Effector CD4-positive, alpha-beta T cell (primary cell): ENCODE results near the gene ECHS1.

Experiments used
- DNase-seq: peaks from one replicate; pipeline ENCODE4 v3.0.0-alpha.2; 2020

Gene ECHS1

DNA sequence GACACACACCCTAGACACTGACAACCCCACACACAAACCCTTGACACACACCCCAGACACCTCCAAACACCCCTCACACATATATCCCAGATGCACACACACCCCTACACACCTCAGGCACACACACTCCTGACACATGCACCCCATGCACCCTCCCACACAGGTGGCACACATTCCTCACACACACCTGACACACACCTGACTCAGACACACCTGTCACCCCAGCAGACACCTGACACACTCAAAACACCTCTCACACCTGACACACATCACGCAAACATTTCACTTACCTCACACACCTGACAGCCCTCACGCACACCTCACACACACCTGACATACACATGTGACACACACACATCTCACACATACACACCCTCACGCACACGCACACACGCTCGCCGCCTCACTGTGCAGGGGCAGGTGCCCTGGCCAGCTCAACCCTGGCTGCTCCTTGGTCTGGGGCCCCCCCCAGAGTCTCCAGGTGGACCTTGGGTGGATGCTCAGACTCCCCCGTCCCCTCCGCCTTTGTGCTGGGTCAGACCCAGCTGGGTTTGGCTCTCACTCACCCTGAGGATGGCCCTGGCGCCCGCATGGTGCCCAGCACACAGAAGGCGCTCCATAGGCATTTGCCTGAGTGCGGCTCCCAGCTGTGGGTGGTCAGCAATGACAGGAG, 33.3 kb downstream of the ECHS1 start:
- no peak for DNase-seq

DNA sequence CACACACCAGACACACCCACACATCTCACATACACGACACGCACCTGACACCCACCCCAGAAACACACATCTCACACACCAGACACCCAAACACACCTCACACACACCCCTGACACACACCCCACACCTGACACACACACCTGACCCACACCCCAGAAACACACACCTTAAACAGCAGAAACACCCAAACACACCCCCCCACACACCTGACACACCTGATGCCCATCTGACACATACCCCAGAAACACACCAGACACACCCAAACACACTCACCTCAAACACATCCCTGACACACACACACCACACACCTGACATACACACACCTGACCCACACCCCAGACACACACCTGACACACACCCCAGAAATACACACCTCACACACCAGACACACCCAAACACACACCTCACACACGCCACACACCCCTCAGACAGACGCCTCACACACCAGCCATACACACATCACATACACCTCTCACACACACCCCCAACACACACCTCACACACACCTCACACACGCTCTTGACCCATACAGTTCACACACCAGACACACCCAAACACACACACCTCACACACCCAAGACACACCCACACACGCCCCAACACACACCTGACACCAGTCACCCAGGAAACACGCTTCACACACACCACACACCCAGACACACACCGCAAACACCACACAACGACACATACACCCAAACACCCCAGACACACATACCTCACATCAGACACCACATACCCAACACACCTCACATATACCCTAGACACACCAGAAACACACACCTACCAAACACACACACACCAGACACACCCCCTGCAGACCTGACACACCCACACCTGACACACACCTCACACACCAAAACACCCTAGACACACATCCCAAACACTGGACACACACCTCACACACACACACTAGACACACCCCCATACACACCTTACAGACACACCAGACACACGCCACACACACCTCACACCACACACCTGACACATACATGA, 34.8 kb downstream of the ECHS1 start:
- no peak for DNase-seq

DNA sequence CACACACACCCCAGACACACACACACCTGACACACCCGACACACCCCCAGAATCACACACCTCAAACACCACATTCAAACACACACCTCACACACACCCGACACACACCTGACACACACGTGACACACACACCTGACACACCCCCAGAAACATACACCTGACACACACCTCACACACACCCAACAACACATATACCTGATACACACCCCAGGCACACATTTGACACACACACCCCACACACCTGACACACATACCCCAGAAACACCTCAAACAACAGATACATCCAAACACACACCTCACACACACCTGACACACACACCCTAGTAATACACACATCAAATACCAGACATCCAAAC, 35.8 kb downstream of the ECHS1 start:
- DNase-seq = no peak

DNA sequence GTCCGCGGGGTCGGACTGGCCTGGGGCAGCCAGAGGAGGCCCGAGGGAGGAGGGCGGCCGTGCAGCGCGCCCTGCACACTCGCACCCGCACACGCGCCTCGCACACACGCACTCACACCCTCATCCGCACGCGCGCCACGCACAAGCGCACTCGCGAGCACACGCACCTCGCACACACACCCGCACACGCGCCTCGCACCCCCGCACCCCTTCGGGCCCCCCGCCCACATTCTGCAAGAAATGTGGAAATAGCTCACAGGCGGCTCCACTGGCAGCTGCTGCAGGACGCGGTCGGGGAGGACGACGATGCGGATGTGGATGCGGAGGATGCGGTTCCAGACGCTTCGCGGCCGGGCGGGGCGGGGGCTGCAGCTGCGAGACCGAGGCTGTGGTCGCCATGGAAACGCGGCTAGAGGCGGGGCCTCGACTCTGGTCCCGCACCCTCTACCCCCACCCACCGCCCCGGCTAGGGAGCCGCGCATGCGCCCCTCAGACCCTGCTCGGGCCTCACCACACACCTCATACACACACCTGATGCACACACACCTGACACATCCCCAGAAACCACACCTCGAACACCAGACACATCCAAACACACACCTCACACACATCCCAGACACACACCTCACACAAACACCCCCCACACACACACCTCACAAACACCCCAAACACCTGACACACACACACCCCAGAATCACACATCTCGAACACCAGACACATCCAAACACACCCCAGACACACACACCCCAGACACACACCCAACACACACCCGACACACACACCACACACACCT, 36.4 kb downstream of the ECHS1 start, which contains the start of gene CALY:
Gene CALY, minus strand, starts transcription at position 320 of the 793 bp plus-strand sequence. CDS start 7,907 bp downstream, outside the sequence.
- peak; percentile 87 for DNase-seq

DNA sequence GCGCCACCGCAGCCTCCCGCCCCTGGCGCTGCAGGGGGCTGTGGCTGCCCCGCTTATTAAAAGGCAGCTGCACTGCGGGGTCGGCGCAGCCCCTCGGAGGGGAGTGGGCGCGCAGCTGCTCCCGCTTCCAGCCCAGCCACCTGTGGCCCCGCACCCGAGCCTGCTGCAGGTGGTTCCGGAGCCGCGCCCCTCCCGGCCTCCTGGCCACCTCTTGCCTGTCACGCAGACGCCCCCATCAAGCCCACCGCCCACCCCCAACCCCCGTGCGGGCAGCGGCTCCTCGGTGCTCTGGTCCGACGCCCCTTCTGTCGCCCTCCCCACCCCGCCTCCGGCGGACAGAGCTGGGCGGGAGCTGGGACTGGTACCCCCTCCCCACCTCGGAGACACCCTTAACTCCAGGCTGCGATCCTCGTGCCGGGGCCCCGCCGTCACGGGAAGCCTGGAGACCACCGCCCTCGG, 37.0 kb downstream of the ECHS1 start:
- no peak for DNase-seq

DNA sequence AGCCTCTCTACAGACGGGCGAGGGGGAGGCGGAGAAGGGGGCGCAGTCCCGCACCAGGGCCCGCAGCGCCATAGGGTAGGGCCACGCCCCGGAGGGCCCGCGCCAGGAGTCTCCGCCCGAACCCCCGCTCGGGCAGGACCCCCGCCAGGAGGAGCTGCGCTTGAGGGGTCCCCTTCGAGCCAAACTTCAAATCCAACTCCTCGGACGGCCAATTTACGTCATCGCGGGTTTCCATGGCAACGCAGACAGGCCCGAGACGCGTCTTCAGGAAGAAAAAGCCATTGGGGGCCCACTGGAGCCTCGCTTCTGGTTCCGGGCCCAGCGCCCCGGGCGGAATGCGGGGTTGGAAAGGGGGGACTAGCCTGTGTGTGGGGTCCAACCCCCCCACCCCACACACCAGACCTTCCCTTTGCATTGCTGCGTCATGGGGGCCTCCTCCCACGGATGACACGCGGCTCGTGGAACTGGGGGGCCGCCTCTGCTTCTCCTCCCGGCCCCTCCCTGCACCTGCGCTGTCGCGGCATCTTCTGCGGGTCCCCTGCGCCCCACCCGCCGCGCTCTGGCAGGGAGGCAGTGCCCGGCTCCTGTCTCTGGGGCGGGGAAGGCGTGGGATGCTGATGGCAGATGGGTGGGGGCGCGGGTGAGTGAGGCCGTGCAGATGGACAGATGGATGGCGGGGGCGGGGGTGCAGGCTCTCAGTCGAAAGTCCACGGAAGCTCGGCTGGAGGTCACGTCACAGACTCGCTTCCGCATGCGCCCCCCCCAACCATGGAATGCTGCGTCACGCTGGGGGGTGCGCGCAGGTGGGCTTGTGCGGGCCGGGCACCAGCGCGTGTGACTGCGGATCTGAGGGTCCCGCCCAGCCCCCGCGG, 37.7 kb downstream of the ECHS1 start:
- DNase-seq = peak; percentile 90

DNA sequence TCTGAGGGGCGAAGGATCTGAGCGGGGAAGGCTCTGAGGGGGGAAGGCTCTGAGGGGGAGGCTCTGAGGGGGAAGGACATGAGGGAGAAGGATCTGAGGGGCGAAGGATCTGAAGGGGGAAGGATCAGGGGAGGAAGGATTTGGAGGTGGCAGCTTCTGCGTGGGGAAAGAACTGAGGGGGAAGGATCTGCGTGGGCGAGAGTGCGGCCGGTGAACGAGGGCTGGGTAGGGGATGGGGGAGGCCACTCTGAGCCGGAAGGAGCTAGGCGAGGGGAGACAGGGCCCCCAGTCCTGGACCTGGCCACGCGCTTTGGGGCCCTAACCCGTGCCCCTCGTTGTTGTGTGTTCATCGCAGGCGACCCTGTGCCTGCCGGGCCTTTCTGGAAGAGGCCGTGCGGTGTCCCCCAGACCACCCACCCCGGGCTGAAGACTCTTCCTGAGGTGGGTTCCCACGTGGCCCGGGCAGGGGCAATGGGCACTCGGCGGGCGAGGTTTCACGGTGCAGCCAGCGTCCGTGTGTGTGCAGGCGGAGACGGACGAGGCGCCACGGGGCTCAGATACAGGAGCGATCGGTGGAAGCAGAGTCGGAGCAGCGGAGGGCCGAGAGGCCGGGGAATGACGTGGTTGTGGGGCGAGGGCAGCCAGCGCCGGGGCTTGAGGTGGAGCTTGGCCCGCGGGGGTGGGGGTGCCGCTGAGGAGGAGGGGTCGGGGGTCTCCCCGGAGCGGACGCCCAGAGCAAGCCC, 38.5 kb downstream of the ECHS1 start:
- DNase-seq = no peak

DNA sequence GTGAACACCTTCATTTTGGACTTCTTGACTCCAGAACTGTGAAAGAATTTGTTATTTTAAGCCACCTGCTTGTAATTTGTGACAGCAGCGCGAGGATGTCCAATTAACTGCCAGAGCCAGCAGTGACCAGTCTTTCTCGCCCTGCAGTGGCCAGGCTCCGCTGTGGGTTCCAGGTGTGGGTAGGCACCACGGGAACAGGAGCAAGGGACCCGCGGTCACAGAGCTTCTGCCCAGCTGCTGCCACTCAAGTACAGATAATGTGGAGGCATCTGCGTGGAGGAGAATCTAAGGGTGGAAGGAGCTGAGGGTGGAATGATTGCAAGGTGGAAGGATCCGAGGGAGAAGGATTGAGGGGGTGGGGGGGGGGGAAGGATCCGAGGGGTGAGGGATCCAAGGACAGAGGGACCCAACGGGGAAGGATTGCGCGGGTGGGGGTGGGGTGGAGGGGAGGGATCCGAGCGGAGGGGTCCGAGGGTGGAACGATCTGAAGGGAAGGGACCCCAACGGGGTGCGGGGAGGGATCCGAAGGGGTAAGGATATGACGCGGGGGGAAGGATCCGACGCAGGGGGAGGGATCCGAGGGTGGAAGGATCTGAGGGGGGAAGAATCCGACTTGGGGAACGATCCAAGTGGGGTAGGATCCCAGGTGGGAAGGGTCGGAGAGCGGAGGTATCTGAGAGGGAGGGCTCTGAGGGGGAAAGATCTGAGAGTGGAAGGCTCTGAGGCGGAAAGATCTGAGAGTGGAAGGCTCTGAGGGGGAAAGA, 40.0 kb downstream of the ECHS1 start:
- no peak for DNase-seq

DNA sequence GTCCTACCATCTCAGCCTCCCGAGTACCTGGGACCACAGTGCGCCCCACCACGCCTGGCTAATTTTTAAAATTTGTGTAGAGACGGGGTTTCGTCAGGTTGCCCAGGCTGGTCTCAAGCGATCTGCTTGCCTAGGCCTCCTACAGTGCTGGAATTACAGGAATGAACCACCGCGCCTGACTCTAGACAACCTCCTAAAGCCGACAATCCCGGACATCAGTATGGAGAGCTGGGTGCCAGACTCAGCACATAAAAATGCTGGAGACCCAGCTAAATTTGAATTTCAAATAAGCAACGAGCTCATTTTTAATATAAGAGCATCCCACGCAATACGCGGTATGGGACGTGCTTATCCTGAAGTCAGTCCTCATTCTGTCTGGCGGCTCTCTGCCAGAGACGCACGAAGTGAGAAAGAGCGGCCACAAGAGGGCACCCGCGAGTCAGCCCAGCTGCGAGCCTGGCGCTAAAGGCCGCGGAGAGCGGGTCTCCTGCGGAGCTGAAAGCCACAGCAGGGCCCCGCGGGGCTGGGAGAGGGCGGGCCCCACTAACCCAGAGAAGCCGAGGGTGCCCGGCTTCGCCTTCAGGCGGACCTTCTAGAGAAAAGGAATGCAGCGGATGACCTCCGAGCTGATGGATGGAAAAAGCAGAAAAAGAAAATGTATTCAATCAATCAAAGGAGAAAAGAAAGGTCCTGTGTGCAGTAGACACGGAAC, 43.5 kb downstream of the ECHS1 start:
- peak; percentile 86 for DNase-seq

DNA sequence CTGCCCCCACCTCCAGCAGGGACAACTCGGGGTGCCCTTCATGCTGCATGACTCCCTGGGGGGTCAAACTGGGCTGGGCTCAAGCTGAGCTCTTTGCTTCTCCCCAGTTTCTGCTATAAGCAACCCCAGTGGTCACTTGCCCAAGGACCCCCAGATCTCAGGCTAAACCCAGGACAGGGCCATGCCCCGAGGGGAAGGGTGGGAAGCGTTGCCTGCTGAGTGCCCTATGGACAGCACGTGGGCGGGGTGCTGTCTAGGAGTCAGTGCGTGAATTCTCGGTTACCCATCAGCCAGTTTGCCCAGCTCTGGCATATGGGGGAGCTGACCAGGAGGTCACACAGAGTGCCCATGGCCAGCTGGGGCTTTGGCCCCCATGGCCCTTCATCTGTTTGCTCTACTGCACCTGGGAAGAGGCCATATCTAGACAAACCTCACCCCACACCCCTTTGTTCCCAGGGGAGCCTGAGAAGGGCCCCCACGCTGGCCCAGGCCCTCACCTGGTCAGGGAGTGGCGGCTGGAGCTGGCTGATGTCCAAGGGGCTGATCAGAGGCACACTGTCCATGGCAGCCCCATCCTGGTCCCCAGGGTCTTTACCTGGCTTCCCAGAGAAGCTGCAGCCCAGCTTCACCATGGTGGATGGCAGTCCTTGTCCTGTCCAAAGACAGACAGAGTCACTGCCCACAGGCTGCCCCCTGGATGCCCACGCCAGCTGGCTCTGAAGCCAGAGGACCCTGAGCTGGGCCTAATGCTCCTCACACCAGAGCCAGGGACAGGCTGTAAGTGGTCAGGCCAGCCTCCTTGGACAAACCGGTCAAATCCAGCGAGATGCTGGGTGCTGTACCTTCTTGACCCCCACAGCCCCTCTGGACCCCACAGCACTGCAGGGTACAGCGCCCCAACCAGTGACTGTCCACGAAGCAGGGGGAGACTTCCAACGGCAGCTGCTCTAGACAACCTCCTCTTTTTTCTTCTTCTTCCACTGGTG, 44.5 kb downstream of the ECHS1 start:
- no peak for DNase-seq

DNA sequence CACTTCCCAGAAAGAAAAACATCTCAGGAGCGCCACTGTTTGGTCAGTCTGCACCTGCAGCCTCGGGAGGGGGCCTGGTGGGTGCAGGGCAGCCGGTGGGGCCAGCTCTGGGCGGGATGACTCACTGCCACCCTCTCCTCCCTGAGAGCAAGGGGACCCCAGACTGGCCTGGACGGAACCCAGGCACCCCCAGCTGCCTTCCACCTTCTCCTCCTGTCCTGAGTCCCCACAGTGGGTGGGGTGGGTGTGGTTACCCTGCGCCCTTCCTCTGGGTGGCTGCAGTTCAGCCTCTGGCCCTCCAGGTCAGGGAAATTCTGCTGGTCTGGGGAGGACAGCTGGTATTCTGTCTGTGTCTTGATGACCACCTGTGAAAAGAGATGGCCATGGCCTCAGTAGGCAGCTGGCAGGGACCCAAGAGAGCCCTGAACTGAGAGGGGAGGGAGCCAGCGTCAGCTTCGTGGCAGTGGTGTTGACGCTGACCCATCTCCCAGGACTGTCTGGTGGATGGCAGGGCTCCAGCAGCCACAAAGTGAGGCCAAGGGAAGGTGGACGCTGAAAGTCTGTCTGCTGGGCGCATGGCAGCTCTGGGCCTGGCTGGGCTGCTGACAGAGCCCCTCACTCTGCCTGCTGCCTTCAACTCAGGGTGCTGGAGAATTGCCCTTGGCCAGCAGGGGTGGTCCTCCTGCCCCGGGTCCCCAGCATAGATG, 45.4 kb downstream of the ECHS1 start:
- DNase-seq = no peak

DNA sequence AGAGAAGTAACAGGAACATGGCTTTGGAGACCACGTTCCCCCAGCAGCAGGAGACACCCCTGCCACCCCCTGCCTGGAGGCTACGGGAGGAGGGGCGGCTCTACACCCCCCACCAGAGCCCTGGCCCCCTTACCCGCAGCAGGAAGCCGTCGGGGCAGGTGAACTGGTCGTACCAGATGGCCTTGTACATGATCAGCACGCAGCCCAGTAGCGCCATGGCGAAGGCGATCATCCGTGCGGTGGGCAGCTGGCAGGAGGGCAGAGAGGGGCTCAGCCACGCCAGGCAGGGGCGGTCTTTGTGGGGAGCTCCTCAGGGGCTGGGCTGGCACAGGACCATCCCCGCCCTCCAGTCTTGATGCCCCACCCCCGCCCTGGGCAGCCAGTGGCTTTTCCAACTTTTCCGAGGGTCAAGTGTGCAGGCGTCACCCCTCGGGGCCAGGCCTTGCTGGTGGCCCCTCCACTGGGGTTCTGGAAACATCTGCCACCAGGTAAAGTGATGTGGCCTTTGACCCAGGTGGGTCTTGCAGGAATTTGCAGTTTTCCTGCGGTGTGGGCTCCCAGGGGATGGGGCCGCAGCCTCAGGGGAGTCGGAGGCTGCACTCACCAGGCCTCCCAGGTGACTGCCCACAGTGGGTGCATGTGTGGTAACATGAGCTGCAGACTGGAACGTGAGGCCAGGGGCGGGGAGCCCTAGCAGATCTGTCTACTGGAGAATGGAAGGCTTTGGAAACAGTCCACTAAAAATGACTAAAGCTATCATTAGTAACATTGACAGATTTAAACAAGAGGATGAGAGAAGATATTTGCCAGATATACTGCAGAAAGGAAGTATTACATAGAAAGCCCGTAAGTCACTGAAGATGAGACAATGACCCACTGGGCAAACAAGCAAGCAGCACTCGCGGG, 46.2 kb downstream of the ECHS1 start:
- no peak for DNase-seq

DNA sequence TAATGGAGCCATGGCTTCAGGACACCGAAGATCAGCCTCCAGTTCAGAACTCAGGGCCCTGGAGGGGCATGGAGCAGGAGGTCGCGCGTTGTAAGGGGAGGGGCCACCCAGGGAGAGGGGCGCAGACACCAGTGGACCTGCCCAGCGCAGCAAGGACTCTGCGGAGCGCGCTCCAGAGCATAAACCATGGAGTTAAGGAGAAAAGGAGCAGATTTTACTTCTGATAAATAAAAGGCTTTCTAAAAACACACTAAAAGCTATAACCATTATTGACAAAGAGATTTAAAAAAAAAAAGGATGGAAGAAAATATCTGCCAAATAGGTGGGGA, 47.0 kb downstream of the ECHS1 start:
- no peak for DNase-seq

DNA sequence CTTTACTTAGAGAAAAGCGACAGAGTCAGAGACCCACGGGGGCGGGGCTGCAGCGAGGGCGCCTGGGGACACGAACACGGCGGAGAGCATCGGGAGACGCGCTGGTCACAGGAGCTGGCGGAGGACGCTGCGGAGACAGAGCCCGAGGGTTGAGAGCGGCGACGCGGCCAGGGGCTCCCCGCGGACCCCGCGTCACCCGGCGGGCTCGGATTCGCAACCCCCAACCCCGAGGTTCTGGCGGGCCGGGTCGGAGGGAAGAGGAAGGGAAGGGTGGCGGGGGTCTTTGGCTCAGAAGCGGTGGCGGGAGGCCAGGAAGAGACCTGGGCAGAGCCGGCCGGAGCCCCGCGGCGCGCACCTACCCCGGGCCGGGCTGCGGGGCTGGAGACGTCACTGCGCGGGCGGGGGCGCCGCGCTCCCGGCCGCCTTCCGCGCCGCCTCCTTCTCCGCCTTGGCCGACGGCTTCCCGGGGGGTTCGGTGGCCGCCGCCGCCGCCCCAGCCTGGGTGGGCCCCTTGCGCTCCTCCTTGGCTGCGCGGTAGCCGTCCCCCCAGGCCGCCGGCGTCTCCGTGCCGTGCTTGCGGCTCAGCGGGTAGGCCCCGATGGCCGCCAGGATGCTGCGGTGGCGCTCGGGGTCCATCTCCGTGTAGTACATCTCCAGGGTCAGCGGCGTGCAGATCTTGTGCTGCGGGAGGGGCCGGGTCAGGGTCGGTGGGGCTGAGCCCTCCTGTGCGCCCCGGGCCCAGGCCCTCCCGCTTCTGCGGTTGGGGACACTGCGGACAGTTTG, 47.5 kb downstream of the ECHS1 start:
- no peak for DNase-seq

DNA sequence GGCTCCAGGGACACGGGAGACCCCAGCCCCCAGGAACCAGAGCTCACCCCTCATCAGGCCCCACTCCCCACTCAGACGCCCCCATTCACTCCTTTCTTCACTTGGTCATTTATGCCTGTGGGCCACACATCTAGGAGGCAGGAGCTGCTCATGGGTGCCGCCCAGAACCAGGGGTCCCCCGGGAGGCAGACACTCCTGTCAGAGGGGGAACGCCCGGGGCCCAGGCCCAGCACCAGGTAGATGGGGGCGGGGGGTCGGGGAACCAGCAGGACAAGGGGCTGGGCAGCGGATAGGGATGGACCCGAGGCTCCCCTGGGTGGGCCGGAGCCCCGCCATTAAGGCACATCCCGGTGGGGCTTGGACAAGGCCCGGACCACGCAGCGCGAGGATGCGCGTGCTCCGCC, 48.3 kb downstream of the ECHS1 start:
- DNase-seq = no peak

DNA sequence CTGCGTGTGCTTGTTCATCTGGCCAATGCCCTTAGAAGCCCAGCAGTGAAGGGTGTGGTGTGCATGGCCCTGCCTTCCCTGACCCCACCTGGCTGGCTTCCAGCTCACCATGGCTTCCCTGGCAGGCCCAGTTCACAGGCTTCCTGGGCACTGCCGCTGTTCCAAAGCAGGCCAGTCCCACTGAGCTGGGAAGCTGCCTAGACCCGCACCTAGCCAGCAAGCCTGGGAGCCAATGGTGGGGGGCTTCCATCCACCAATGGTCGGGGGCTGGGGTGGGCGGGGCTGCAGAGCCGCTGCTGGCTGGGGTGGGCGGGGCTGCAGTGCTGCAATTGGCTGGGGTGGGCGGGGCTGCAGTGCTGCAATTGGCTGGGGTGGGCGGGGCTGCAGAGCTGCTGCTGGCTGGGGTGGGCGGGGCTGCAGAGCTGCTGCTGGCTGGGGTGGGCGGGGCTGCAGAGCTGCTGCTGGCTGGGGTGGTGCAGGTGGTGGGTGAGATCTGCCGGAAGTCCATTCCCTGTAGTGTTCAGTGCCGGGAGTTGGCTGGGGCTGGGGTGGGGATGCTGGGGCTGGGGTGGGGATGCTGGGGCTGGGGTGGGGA, 48.9 kb downstream of the ECHS1 start:
- DNase-seq = peak; percentile 37
